Neuron (in vitro differentiated cells): ENCODE results near the gene ST6GAL2.

ENCODE experiments used
- H2AFZ ChIP-seq: one replicate; pipeline ENCODE4 v1.6.1; 2013; ENCODE audit warnings: low read depth, mild to moderate bottlenecking, inconsistent platforms, low read length, moderate library complexity
- H3K27me3 ChIP-seq: one replicate; pipeline ENCODE4 v1.6.1; 2013; ENCODE audit warnings: low read length; ENCODE audit not compliant: insufficient read depth
- H3K36me3 ChIP-seq: one replicate; pipeline ENCODE4 v1.6.1; 2013; ENCODE audit warnings: low read length; ENCODE audit not compliant: insufficient read depth
- H3K4me1 ChIP-seq: one replicate; pipeline ENCODE4 v1.6.1; 2013; ENCODE audit warnings: low read length; ENCODE audit not compliant: insufficient read depth
- H3K4me3 ChIP-seq: 2 replicates; pipeline ENCODE4 v1.5.1; 2013; ENCODE audit warnings: mild to moderate bottlenecking, low read length, moderate library complexity
- H3K9me3 ChIP-seq: one replicate; pipeline ENCODE4 v1.6.1; 2013; ENCODE audit warnings: low read length

Gene ST6GAL2, protein sequence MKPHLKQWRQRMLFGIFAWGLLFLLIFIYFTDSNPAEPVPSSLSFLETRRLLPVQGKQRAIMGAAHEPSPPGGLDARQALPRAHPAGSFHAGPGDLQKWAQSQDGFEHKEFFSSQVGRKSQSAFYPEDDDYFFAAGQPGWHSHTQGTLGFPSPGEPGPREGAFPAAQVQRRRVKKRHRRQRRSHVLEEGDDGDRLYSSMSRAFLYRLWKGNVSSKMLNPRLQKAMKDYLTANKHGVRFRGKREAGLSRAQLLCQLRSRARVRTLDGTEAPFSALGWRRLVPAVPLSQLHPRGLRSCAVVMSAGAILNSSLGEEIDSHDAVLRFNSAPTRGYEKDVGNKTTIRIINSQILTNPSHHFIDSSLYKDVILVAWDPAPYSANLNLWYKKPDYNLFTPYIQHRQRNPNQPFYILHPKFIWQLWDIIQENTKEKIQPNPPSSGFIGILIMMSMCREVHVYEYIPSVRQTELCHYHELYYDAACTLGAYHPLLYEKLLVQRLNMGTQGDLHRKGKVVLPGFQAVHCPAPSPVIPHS

DNA sequence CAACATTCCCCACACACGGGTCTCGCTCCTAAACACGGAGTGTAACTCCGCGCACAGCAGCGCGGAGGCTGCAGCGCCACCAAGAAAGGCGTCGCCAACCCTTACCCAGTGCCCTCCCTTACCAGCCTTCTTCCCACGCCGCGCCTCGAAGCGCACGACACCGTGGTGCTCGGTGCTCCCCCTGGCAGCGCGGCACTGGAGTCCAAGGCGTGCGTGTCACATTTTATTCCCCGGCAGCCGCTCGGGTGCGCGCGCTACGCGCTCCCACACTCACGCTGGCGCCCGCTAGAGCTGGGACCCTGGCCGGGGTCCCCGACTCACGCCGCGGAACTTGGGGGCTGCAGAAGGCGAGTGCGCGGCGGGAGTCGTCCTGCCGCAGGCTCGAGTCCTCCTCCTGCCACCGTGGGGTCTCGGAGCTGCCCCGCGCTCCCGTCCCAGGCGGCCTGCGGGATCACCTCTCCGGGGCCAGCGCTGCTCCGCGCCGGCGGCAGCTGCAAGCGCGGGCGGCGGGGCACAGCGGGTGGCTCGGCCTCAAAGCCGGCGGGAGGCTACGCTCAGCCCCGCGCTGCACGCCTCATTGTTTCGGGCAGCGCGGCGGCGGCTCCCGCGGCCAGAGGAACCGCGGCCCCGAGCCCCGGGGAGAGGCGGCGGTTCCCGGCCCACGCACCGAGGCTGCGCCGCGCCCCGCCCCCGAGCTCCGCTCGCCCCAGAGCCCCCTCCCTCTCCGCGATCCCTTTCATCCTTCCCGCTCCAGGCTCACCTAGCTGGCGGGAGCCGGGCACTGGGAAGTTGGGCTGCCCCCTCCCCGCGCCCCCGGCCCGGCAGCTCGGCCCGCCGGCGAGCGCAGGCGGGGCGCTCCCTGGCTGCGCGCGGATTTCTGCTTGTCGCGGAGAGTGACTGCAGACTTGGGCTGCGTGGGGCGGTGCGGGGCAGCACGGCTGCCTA lies at the start of gene ST6GAL2:
TSS of gene ST6GAL2 (minus strand) at position 197 of the 945 bp plus-strand sequence. CDS start 42,190 bp downstream, outside the sequence.
- peaks cover 20% of the 10 kb centered on the region for H3K4me1 ChIP-seq

DNA sequence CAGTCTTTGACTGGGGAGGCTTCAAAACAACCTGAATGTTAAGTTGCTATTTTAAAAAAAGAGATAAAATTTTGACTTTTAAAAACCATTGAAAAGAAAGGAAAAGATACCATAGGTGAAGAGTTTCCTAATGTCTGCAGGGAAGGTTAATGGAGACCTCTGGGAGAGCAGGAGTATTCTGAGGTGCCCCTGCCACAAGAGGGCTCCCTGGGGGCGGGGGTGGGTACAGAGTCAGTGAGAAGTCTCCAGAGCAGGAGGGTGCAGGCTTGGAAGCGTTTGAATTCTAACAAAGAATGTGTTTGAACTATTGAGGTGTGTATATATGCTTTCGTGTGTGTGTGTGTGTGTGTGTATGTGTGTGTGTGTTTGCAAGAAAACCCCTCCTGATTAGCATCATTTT lies 46.7 kb upstream of the ST6GAL2 start:
- no peaks in the 10 kb centered on the region for H3K36me3 ChIP-seq
- H3K9me3 ChIP-seq = no peaks in the 10 kb centered on the region
- no peaks in the 10 kb centered on the region for H3K4me1 ChIP-seq
- H3K4me3 ChIP-seq = no peak overlapping the region
- no peaks in the 10 kb centered on the region for H3K27me3 ChIP-seq
- no peak overlapping the region for H2AFZ ChIP-seq

More for the DNA sequence above, at the start of gene ST6GAL2:
- Histone ChIP-seq H3K9me3 (no peaks in the 10 kb centered on the region), H3K27me3 (peaks cover 40% of the 10 kb centered on the region), H2AFZ (peak within 1 kb of the TSS; percentile 84), H3K4me3 (peak within 1 kb of the TSS; percentile 50), H3K36me3 (no peaks in the 10 kb centered on the region)

DNA sequence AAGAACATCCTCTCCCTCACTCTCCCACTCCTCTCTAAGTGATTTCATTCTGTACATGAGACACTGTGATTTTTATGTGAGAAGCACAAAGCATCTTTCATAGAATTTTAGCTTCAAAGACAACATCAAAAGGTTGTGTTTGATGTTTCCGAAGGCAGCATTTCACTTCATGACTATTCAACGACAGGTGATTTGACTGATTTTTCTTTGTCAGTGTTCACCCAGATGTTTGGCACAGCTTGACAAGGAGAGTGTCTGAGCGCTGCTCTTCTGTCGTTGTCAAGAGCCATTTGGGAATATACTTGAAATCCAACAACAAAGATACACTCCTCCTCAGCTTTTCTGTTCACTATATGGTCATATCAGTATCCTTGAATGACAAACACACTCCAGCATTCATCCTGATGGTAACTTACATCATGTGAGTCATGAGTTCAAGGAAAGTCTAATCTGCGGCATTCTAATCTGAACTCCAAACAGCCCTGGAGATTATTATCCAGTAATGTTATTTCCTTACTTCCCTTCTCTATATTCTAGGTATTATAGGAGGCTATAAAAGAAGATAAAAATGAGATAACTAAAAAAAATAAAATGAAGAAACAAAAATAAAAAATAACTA lies 45.9 kb upstream of the ST6GAL2 start:
- H3K27me3 ChIP-seq = no peaks in the 10 kb centered on the region
- no peaks in the 10 kb centered on the region for H3K36me3 ChIP-seq
- no peak overlapping the region for H3K4me3 ChIP-seq
- no peaks in the 10 kb centered on the region for H3K9me3 ChIP-seq
- no peak overlapping the region for H2AFZ ChIP-seq
- H3K4me1 ChIP-seq = no peaks in the 10 kb centered on the region

DNA sequence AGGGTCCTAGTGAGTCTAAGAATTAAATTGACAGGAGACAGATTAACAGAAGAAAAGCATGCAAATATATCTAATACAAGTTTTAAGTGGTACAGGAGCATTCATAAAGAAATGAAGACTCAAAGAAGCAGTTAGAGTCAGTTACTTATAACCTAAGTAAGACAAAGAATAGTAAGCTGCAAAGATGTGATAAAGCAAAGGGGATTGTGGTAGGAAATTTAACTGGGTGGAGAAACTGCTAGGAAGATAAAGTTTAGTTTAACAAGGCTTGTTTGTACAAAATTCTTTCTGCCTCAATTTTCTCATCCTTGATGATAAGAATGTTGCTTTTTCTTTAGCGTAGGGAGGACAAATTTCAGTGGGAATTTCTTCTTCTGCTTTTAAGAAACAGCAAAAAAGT lies 35.5 kb upstream of the ST6GAL2 start:
- no peaks in the 10 kb centered on the region for H3K4me1 ChIP-seq

DNA sequence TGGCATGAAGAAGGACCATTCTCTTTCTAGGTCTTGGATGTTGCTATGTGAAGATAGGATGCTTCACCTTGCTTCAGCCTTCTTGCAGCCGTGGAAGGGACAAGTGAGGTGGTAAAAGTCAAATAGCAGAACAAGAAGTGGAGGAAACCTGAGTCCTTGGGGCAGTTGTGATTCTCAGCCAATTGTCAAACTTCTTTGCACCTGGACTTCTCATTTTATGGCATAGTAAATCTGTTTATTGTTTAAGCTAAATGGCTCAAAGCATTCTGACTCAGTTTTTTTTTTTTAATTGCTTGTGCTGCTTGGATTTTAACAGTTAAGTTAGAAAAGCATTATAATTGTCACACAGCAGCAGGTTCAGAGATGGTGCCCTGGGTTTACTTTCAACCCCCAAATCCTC lies 33.0 kb upstream of the ST6GAL2 start:
- Histone ChIP-seq H3K36me3 (no peaks in the 10 kb centered on the region), H2AFZ (no peak overlapping the region), H3K4me3 (no peak overlapping the region), H3K4me1 (no peaks in the 10 kb centered on the region), H3K27me3 (no peaks in the 10 kb centered on the region), H3K9me3 (no peaks in the 10 kb centered on the region)

More for the DNA sequence above, 35.5 kb upstream of the ST6GAL2 start:
- Histone ChIP-seq H3K36me3 (no peaks in the 10 kb centered on the region), H3K4me3 (no peak overlapping the region), H2AFZ (no peak overlapping the region), H3K9me3 (no peaks in the 10 kb centered on the region), H3K27me3 (no peaks in the 10 kb centered on the region)

DNA sequence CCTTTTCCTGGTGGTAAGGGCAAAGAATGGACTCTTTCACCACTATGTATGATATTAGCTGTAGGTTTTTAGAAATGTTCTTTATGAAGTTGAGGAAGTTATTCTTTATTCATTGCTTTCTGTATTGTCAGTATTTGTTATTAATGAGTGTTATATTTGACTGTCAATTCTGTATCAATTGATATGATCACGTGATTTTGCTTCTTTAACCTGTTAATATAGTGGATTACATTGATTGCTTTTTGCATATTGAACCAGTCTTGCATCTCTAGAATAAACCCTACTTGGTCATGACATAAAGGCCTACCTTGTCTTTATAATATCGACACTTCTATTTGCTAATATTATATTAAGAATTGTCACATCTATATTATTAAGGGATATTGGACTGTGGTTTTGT lies 18.3 kb upstream of the ST6GAL2 start:
- no peaks in the 10 kb centered on the region for H3K9me3 ChIP-seq
- no peaks in the 10 kb centered on the region for H3K4me1 ChIP-seq
- H3K4me3 ChIP-seq = no peak overlapping the region
- H3K36me3 ChIP-seq = no peaks in the 10 kb centered on the region
- no peaks in the 10 kb centered on the region for H3K27me3 ChIP-seq
- no peak overlapping the region for H2AFZ ChIP-seq

DNA sequence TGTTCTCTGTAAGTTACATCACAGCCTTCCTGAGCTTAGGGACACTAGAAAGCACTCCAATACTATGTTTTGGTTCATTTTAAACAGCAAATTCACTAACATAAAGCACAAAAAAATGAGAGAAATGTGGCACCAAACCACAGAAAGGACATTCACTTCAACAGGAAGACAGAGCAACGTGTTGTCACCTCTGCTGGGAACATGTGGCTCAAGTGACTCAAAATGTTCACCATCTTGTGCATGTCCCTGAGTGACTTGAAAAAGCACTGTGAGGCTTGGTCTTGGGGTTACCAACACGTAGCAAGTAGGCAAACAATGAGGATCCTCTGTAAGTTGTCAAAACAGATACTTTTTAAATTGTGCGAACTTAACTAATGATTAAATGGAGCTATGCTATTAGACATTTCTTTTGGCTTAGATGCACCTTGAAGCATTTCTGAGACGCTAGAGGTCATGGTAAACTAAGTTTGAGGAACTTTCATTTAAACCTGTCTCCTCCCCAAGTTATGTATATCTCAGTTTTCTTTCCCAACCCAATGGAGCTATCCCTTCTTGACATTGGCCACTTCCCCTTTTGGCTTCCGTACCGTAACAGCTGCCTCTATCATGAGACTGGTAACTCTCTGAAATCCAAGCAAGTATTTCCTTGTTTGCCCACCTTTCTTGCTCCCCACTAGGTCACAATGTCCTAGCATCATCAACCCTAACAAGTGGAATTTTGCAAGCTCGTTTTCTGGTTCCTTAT lies 14.0 kb upstream of the ST6GAL2 start:
- H3K36me3 ChIP-seq = no peaks in the 10 kb centered on the region
- H2AFZ ChIP-seq = no peak overlapping the region
- no peaks in the 10 kb centered on the region for H3K27me3 ChIP-seq
- H3K4me1 ChIP-seq = no peaks in the 10 kb centered on the region
- H3K4me3 ChIP-seq = no peak overlapping the region
- H3K9me3 ChIP-seq = no peaks in the 10 kb centered on the region

DNA sequence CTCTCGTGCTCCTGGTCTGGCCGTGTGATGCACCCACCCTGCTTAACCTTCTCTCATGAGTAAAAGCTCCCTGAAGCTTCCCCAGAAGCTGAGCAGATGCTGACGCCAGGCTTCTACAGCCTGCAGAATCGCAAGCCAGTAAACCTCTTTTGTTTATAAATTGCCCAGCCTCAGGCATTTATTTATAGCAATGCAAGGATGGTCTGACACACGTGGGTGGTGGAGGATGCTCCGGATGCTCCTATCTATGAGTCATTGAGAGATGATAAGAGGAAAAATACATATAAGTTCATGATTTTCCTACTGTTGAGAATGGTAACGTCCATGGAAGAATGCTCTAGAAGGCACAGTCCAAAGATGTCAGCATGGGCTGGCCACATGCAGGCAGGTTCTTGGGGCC lies 8.6 kb upstream of the ST6GAL2 start:
- Histone ChIP-seq H3K4me1 (no peaks in the 10 kb centered on the region), H3K27me3 (peaks cover 4% of the 10 kb centered on the region), H3K4me3 (no peak overlapping the region), H3K9me3 (no peaks in the 10 kb centered on the region), H2AFZ (no peak overlapping the region), H3K36me3 (no peaks in the 10 kb centered on the region)

DNA sequence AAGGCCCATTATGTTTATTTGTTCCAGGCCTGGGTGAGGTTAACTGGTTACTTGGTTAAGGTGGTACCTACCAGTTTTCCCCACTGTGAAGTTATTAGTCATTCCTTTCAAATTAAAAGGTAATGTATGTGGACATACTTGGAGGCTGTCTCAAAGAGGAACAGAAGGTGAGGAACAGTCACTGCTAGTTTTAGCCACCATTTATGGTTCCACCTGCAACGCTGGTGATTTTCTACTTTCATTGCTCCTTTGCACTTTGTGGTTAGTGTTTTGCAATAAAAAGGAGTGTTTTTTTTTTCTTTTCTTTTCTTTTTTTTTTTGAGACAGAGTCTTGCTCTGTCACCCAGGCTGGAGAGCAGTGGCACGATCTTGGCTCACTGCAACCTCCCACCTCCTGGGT lies 6.1 kb upstream of the ST6GAL2 start:
- H3K4me3 ChIP-seq = no peak overlapping the region
- H3K27me3 ChIP-seq = peaks cover 14% of the 10 kb centered on the region
- no peaks in the 10 kb centered on the region for H3K9me3 ChIP-seq
- no peak overlapping the region for H2AFZ ChIP-seq
- H3K4me1 ChIP-seq = peaks cover 5% of the 10 kb centered on the region
- H3K36me3 ChIP-seq = no peaks in the 10 kb centered on the region

DNA sequence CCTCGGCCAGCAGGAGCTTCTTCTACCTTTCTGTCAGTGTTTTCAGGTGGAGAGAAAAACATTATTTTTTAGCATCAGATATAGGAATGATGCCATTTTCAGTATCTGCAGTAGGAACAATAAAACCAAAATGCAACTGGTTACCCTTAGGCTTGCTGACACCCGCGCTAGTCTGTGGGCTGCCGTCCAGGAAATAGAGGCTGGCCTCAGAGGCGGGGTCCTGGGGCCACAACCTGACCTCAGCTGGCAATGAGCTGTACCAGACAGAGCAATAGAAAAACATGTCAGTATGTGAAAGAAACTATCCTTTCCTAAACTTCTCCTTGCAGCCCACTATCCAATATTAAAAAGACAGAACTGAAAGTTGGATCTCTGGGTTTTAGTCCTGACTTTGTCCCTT lies 4.6 kb upstream of the ST6GAL2 start:
- Histone ChIP-seq H3K36me3 (no peaks in the 10 kb centered on the region), H3K27me3 (peaks cover 27% of the 10 kb centered on the region), H3K4me1 (peaks cover 15% of the 10 kb centered on the region), H2AFZ (no peak overlapping the region), H3K4me3 (no peak overlapping the region), H3K9me3 (no peaks in the 10 kb centered on the region)

DNA sequence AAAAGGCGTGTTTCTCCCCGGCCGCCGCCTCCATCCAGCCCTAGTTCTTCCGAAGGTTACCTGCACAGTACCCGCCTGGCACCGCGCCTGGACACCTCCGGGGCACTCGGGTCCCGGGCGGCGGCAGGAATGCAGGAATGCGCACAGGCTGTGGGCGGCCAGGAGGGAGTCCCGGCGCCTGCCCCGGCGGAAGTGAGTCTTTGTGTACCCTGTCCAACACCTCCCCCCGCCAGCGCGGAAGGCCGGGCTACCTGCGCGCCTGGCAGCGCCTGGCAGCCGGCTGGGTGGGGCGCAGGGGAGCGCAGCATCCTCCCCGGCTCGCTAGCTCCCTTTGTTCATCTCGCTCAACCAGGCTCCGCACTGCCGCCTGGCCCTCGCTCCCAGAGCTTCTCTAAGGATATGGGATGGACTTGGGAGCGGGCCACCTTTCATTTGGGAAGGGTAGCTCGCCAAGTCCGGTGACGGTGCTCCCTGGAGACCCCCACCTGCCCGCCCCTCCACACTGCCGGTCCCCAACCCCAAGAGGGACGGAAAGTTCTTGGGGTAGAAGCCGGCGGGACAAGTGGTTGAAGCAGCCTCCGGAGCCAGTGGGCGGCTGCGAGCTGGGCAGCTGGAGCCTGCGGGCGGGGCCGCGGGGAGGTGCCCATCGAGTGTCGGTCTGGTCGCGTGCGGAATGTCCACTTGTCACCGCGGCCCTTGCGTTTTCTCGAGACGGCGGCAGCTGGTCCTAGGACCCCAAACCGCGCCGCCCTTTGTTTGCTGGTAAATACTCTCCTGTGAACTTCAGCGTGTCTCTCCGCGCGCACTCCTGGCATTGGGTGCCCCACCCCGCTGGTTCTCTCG lies 1.2 kb upstream of the ST6GAL2 start:
- Histone ChIP-seq H3K4me3 (peak overlapping the region; percentile 50), H3K27me3 (peaks cover 40% of the 10 kb centered on the region), H2AFZ (peak overlapping the region; percentile 84)

More for the DNA sequence above, 1.2 kb upstream of the ST6GAL2 start:
- Histone ChIP-seq H3K36me3 (no peaks in the 10 kb centered on the region), H3K4me1 (peaks cover 20% of the 10 kb centered on the region), H3K9me3 (no peaks in the 10 kb centered on the region)
